ENCODE data around the gene GALNT17.

Gene GALNT17

GRCh38 chr7:71697400-71697799 lies 565.5 kb downstream of the GALNT17 start:
- H3K4me3 ChIP-seq (replicated peaks; ENCODE audit: low read depth, low read length), result no peak overlapping the region
- TF ChIP-seq CTCF (IDR thresholded peaks at IDR 0.05; ENCODE audit: low read depth, low read length, missing control alignments), result no peak
- no peak for DNase-seq (ENCODE audit: extremely low read depth, low read depth)

- DNase-seq (ENCODE audit: extremely low read depth, low read depth), result no peak
- TF ChIP-seq CTCF (IDR thresholded peaks at IDR 0.05; ENCODE audit: low read depth, low read length, missing control alignments), result no peak
Measured at GRCh38 chr7:71705217-71705616, 573.3 kb downstream of the GALNT17 start.

GRCh38 chr7:71705901-71706596 lies 574.1 kb downstream of the GALNT17 start:
- DNase-seq (ENCODE audit: extremely low read depth, low read depth), result no peak

More at GRCh38 chr7:71705217-71705616, 573.3 kb downstream of the GALNT17 start:
- no peak overlapping the region for H3K4me3 ChIP-seq (replicated peaks; ENCODE audit: low read depth, low read length)

GRCh38 chr7:71706597-71706975 lies 574.6 kb downstream of the GALNT17 start:
- no peak overlapping the region for H3K4me3 ChIP-seq (replicated peaks; ENCODE audit: low read depth, low read length)
- no peak for DNase-seq (ENCODE audit: extremely low read depth, low read depth)
- TF ChIP-seq CTCF (IDR thresholded peaks at IDR 0.05; ENCODE audit: low read depth, low read length, missing control alignments), result no peak

More at GRCh38 chr7:71705901-71706596, 574.1 kb downstream of the GALNT17 start:
- no peak overlapping the region for H3K4me3 ChIP-seq (replicated peaks; ENCODE audit: low read depth, low read length)
- no peak for TF ChIP-seq CTCF (IDR thresholded peaks at IDR 0.05; ENCODE audit: low read depth, low read length, missing control alignments)

GRCh38 chr7:71707041-71707440 lies 575.1 kb downstream of the GALNT17 start:
- TF ChIP-seq CTCF (IDR thresholded peaks at IDR 0.05; ENCODE audit: low read depth, low read length, missing control alignments), result no peak
- no peak overlapping the region for H3K4me3 ChIP-seq (replicated peaks; ENCODE audit: low read depth, low read length)
- DNase-seq (ENCODE audit: extremely low read depth, low read depth), result no peak

- DNase-seq (ENCODE audit: extremely low read depth, low read depth), result no peak
- no peak for TF ChIP-seq CTCF (IDR thresholded peaks at IDR 0.05; ENCODE audit: low read depth, low read length, missing control alignments)
- H3K4me3 ChIP-seq (replicated peaks; ENCODE audit: low read depth, low read length), result no peak overlapping the region
Measured at GRCh38 chr7:71708710-71709109, 576.8 kb downstream of the GALNT17 start.

- no peak for TF ChIP-seq CTCF (IDR thresholded peaks at IDR 0.05; ENCODE audit: low read depth, low read length, missing control alignments)
- H3K4me3 ChIP-seq (replicated peaks; ENCODE audit: low read depth, low read length), result no peak overlapping the region
- DNase-seq (ENCODE audit: extremely low read depth, low read depth), result no peak
Measured at GRCh38 chr7:71710442-71710841, 578.5 kb downstream of the GALNT17 start.

Measured in HFF-Myc (cell line).